H9 (cell line): ENCODE data around the gene SLC25A48. TPM values are rescaled to one million over a fixed set of nuclear protein-coding genes. Genes with fewer than 3 reads are reported as not detected.

Experiments
- DNase-seq: peaks from one replicate; pipeline ENCODE4 v3.0.0-alpha.2; 2017
- H2AFZ ChIP-seq: one replicate; pipeline ENCODE4 v1.6.1; 2013; ENCODE audit warnings: mild to moderate bottlenecking, low read length, control low read depth, moderate library complexity
- H2AK5ac ChIP-seq: 2 replicates; pipeline ENCODE4 v1.6.1; 2013; ENCODE audit warnings: low read length, control low read depth, mixed read lengths; ENCODE audit not compliant: insufficient read length
- H2BK120ac ChIP-seq: one replicate; pipeline ENCODE4 v1.6.1; 2013; ENCODE audit warnings: low read depth, mild to moderate bottlenecking, low read length, control low read depth, inconsistent platforms; ENCODE audit not compliant: poor library complexity, severe bottlenecking
- H2BK12ac ChIP-seq: 2 replicates; pipeline ENCODE4 v1.6.1; 2013; ENCODE audit warnings: low read length, control low read depth, mixed read lengths, low read depth; ENCODE audit not compliant: insufficient read length
- H2BK15ac ChIP-seq: 2 replicates; pipeline ENCODE4 v1.6.1; 2013; ENCODE audit warnings: low read depth, low read length, control low read depth
- H2BK20ac ChIP-seq: one replicate; pipeline ENCODE4 v1.6.1; 2013; ENCODE audit warnings: low read depth, mild to moderate bottlenecking, low read length, control low read depth, inconsistent platforms; ENCODE audit not compliant: poor library complexity, severe bottlenecking
- H2BK5ac ChIP-seq: 2 replicates; pipeline ENCODE4 v1.6.1; 2013; ENCODE audit warnings: low read length, control low read depth, mixed read lengths; ENCODE audit not compliant: insufficient read length
- H3K14ac ChIP-seq: 2 replicates; pipeline ENCODE4 v1.6.1; 2013; ENCODE audit warnings: low read length, control low read depth; ENCODE audit not compliant: insufficient read depth
- H3K18ac ChIP-seq: 2 replicates; pipeline ENCODE4 v1.6.1; 2013; ENCODE audit warnings: low read depth, mild to moderate bottlenecking, mixed read lengths, low read length, control low read depth; ENCODE audit not compliant: insufficient read length
- H3K23ac ChIP-seq: 2 replicates; pipeline ENCODE4 v1.6.1; 2013; ENCODE audit warnings: low read length, control low read depth, mixed read lengths, low read depth; ENCODE audit not compliant: insufficient read length
- H3K23me2 ChIP-seq: 2 replicates; pipeline ENCODE4 v1.6.1; 2013; ENCODE audit warnings: low read depth, mild to moderate bottlenecking, mixed read lengths, low read length, control low read depth; ENCODE audit not compliant: insufficient read length, poor library complexity, severe bottlenecking
- H3K27ac ChIP-seq: 2 replicates; pipeline ENCODE4 v1.5.1; 2013; ENCODE audit warnings: low read length, control low read depth, mixed read lengths, low read depth; ENCODE audit not compliant: insufficient read length
- H3K27me3 ChIP-seq: 2 replicates; pipeline ENCODE4 v1.6.1; 2013; ENCODE audit warnings: low read length, control low read depth, inconsistent platforms; ENCODE audit not compliant: insufficient read depth
- H3K4ac ChIP-seq: 2 replicates; pipeline ENCODE4 v1.6.1; 2013; ENCODE audit warnings: low read depth, mild to moderate bottlenecking, control low read depth, inconsistent platforms, low read length, moderate library complexity
- H3K4me1 ChIP-seq: 2 replicates; pipeline ENCODE4 v1.6.1; 2013; ENCODE audit warnings: low read length, control low read depth, inconsistent platforms; ENCODE audit not compliant: insufficient read depth
- H3K4me2 ChIP-seq: 2 replicates; pipeline ENCODE4 v1.6.1; 2013; ENCODE audit warnings: low read length, control low read depth, mixed read lengths; ENCODE audit not compliant: insufficient read length, insufficient read depth
- H3K56ac ChIP-seq: 2 replicates; pipeline ENCODE4 v1.6.1; 2013; ENCODE audit warnings: low read depth, mild to moderate bottlenecking, mixed read lengths, low read length, control low read depth; ENCODE audit not compliant: insufficient read length
- H3K79me1 ChIP-seq: 2 replicates; pipeline ENCODE4 v1.6.1; 2013; ENCODE audit warnings: low read depth, mild to moderate bottlenecking, moderate library complexity, low read length, control low read depth, inconsistent platforms; ENCODE audit not compliant: insufficient read depth, poor library complexity, severe bottlenecking
- H3K79me2 ChIP-seq: 2 replicates; pipeline ENCODE4 v1.6.1; 2013; ENCODE audit warnings: low read length, control low read depth, inconsistent platforms; ENCODE audit not compliant: insufficient read depth
- H3K9ac ChIP-seq: 2 replicates; pipeline ENCODE4 v1.6.1; 2013; ENCODE audit warnings: low read length, control low read depth, mixed read lengths; ENCODE audit not compliant: insufficient read length; ENCODE audit errors: extremely low read depth
- H3K9me3 ChIP-seq: one replicate; pipeline ENCODE4 v1.6.1; 2013; ENCODE audit warnings: low read depth, low read length, inconsistent platforms; ENCODE audit not compliant: control insufficient read depth
- H3T11ph ChIP-seq: one replicate; pipeline ENCODE4 v1.6.1; 2013; ENCODE audit warnings: mild to moderate bottlenecking, low read length, control low read depth, inconsistent platforms
- H4K20me1 ChIP-seq: one replicate; pipeline ENCODE4 v1.6.1; 2013; ENCODE audit not compliant: control insufficient read depth, insufficient read length, insufficient read depth
- H4K5ac ChIP-seq: 2 replicates; pipeline ENCODE4 v1.6.1; 2013; ENCODE audit warnings: low read depth, mild to moderate bottlenecking, mixed read lengths, low read length, control low read depth; ENCODE audit not compliant: insufficient read length
- H4K8ac ChIP-seq: replicated peaks from 2 replicates; pipeline ENCODE4 v1.6.1; 2013; ENCODE audit warnings: low read length, control low read depth, mixed read lengths, low read depth; ENCODE audit not compliant: insufficient read length
- H4K91ac ChIP-seq: 2 replicates; pipeline ENCODE4 v1.6.1; 2013; ENCODE audit warnings: low read depth, mild to moderate bottlenecking, moderate library complexity, mixed read lengths, low read length, control low read depth; ENCODE audit not compliant: insufficient read length
- H3K27ac Mint-ChIP-seq, 3 experiments: 2 replicates in 2 of 3; 3 replicates in 1 of 3; pipeline ENCODE4 v1.8.0; 2020 to 2021; ENCODE audit warnings: mixed read lengths in 3 of 3, mild to moderate bottlenecking in 1 of 3, moderate library complexity in 1 of 3
- H3K27me3 Mint-ChIP-seq: 2 replicates; pipeline ENCODE4 v1.8.0; 2021; ENCODE audit warnings: low read depth, mild to moderate bottlenecking, moderate library complexity, mixed read lengths
- H3K36me3 Mint-ChIP-seq, 3 experiments: 2 replicates in 2 of 3; 3 replicates in 1 of 3; pipeline ENCODE4 v1.8.0; 2020 to 2021; ENCODE audit warnings: low read depth in 3 of 3, mixed read lengths in 3 of 3; ENCODE audit not compliant: insufficient read depth in 1 of 3
- H3K4me1 Mint-ChIP-seq, 2 experiments: 2 replicates each; pipeline ENCODE4 v1.8.0; 2020; ENCODE audit warnings: mixed read lengths in 2 of 2
- H3K4me3 Mint-ChIP-seq, 2 experiments: 2 replicates in 1 of 2; 3 replicates in 1 of 2; pipeline ENCODE4 v1.8.0; 2020 to 2021; ENCODE audit warnings: mild to moderate bottlenecking in 2 of 2, mixed read lengths in 2 of 2, moderate library complexity in 1 of 2
- H3K9me3 Mint-ChIP-seq, 2 experiments: 2 replicates in 1 of 2; 3 replicates in 1 of 2; pipeline ENCODE4 v1.8.0; 2020; ENCODE audit warnings: mild to moderate bottlenecking in 2 of 2, mixed read lengths in 2 of 2, moderate library complexity in 1 of 2
- CTCF ChIP-seq: fragments of 200-600 bp; sonication (generic); conservative IDR thresholded peaks from 3 replicates; pipeline ENCODE4 v1.8.0; 2021; ENCODE audit warnings: antibody characterized with exemption, mild to moderate bottlenecking
- WGBS: extraction: QIAGEN DNeasy Blood & Tissue Kit; methylation state at CpG from one replicate; pipeline ENCODE4 v1.1.7; 2013; ENCODE audit warnings: missing lambda C conversion rate, low lambda C conversion rate, mixed read lengths; ENCODE audit not compliant: insufficient read length; ENCODE audit errors: extremely low coverage; 5-methylcytosine and 5-hydroxymethylcytosine counted together
- total RNA-seq: library from RNA; stranded (reverse); gene quantifications from 2 replicates; pipeline ENCODE4 v1.2.1, GENCODE V29; 2021

Gene SLC25A48
- total RNA-seq, 1 experiment from 2014 or later, result 0.66 TPM

- Histone ChIP-seq H3K27me3 (peaks cover 2% of the 10 kb centered on the region; the same call in 1 of the 2 replicates), H3K9me3 (no peaks in the 10 kb centered on the region), H2BK5ac (no peak overlapping the region), H3K79me1 (no peaks in the 10 kb centered on the region), H2BK120ac (no peak overlapping the region), H3K27ac (no peak overlapping the region), H3K23me2 (peaks cover 4% of the 10 kb centered on the region), H3K4me2 (no peak overlapping the region), H3K14ac (no peak overlapping the region), H2BK12ac (no peak overlapping the region), H3K56ac (no peak overlapping the region), H3K9ac (no peak overlapping the region), H3K4ac (no peak overlapping the region), H4K8ac (no peak overlapping the region), H2AK5ac (no peak overlapping the region), H3K18ac (no peak overlapping the region), H2AFZ (no peak overlapping the region), H3K4me1 (no peaks in the 10 kb centered on the region), H4K91ac (no peak overlapping the region), H3K23ac (no peak overlapping the region), H3T11ph (no peak overlapping the region), H2BK15ac (no peak overlapping the region), H4K20me1 (no peaks in the 10 kb centered on the region), H2BK20ac (no peak overlapping the region), H4K5ac (no peak overlapping the region), H3K79me2 (no peaks in the 10 kb centered on the region)
- Mint-ChIP-seq H3K36me3 (no peaks in the 10 kb centered on the region), H3K9me3 (no peaks in the 10 kb centered on the region), H3K4me1 (peaks cover 9 to 10% of the 10 kb centered on the region in 2 experiments), H3K4me3 (no peak overlapping the region), H3K27ac (no peak overlapping the region), H3K27me3 (peaks cover 49% of the 10 kb centered on the region)
- no peak for TF ChIP-seq CTCF
- DNase-seq, result no peak
- no CpG with 5 or more reads among the region's 2 CpGs for WGBS
Measured at GRCh38 chr5:135891268-135891667, 56.8 kb downstream of the SLC25A48 start.
